Thyroid gland (tissue), 4 donors: ENCODE results near the gene KIF21A.

Experiments used
- CTCF ChIP-seq, 6 experiments: fragments of 200-600 bp in 3 of 6; fragments of 450-650 bp in 3 of 6; sonication (generic) in 3 of 6; IDR thresholded peaks; one replicate each; pipeline ENCODE4 v1.5.1; 2016 to 2019; ENCODE audit warnings: antibody characterized with exemption in 6 of 6, mild to moderate bottlenecking in 2 of 6, inconsistent platforms in 1 of 6, moderate library complexity in 1 of 6
- POLR2A ChIP-seq, 2 donors: fragments of 450-650 bp; IDR thresholded peaks; one replicate each; pipeline ENCODE4 v1.6.1; 2017; ENCODE audit warnings: antibody characterized with exemption in 2 of 2, mild to moderate bottlenecking in 2 of 2, moderate library complexity in 1 of 2

- TF ChIP-seq CTCF (IDR thresholded peaks at IDR 0.05) (no peak), POLR2A (IDR thresholded peaks at IDR 0.05) (no peak)
These were observed 2.1 kb downstream of the KIF21A start for GRCh38 chr12:39440781-39441180.
